ENCODE measurements around the gene FSTL5. TPM values are rescaled to one million over a fixed set of nuclear protein-coding genes. Genes with fewer than 3 reads are reported as not detected.
"Not testable (repeated sequence)": the region's sequence is repeated elsewhere in the genome, so short reads cannot be mapped to it uniquely, and the experiment has no call there.

The FSTL5 gene
- total RNA-seq, 2 experiments from 2014 or later: not detected

DNA sequence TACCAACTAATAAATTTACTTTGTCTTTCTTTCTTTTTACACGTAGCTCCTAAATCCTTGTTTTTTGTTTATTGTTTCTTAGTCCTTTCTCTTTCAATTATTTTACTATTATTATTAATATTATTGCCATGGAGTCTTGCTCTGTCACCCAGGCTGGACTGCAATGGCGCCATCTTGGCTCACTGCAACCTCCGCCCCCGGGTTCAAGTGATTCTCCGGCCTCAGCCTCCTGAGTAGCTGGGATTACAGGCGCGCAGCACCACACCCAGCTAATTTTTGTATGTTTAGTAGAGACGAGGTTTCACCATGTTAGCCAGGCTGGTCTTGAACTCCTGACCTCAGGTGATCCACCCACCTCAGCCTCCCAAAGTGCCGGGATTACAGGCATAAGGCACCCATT lies 405.4 kb downstream of the FSTL5 start:
- H3K9me3 Mint-ChIP-seq (ENCODE audit: low read depth); H3K36me3 Mint-ChIP-seq; H3K27me3 Mint-ChIP-seq; ATAC-seq; H3K4me3 Mint-ChIP-seq; DNase-seq; CTCF ChIA-PET; H3K27ac Mint-ChIP-seq; H3K4me1 Mint-ChIP-seq: not testable (repeated sequence)

DNA sequence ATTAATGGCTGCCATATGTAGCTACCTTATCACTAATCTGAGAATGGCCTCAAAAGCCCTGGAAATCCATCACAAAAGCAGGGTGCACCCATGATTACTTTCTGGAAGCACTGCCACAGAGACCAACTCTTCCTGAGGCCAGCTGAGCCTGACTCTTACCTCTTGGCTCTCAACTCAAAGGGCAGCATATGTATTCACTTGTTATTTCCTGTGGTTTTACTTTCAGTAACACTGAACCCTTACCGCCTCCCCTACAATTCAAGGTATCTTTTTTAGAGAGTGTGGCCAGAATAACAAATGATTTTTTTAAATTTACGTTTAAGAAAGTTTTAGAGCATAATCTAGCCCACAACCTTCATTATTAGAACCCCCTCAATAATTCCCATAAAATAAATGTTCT lies 434.9 kb downstream of the FSTL5 start:
- Mint-ChIP-seq H3K4me1 (no peaks in the 10 kb centered on the region), H3K9me3 (ENCODE audit: low read depth) (peaks cover 5% of the 10 kb centered on the region), H3K27me3 (no peaks in the 10 kb centered on the region), H3K27ac (no peak overlapping the region), H3K36me3 (no peaks in the 10 kb centered on the region), H3K4me3 (no peak overlapping the region)
- DNase-seq (no peak), ATAC-seq (no peak)
- CTCF ChIA-PET: no interaction called here

DNA sequence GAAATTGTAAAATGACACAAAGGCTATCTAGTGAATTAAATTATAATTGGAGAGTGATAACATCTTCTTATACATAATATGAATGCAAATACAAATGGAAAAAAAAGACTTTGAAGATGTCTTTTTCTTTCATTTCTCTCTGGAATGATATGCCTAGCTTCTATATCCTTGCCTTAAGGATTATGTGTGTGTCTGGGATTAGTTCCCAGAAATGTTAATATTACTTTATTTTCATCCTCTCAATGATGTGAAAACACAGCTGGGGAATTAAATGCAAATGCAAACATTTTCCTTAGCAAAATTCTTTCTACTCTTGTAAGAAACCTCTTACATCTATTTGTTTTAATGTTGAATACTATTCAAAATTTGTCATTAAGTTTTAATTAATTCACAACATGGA lies 441.9 kb downstream of the FSTL5 start:
- no peak for DNase-seq
- CTCF ChIA-PET: no interaction called here
- Mint-ChIP-seq H3K36me3 (no peaks in the 10 kb centered on the region), H3K9me3 (ENCODE audit: low read depth) (peaks cover 4% of the 10 kb centered on the region), H3K4me3 (no peak overlapping the region), H3K27ac (no peak overlapping the region), H3K4me1 (no peaks in the 10 kb centered on the region), H3K27me3 (no peaks in the 10 kb centered on the region)
- ATAC-seq: no peak

DNA sequence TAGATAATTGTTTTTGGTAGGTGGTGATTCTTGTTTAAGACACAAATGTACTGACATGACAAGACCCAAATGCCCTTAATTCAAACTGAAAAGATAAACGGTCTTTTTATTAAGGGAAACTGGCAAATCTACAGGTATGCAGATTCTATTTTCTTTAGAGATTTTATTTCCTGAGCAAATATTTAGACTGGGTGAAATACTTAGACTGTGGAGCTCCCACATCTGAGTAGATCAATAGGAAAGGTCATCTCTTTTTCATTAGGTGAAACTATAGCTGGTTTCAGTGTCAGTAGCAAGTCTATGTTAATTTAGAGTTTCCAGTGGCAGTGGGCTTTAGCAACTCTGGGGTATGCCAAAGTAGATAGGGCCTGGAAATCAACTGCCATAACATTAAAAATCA lies 446.7 kb downstream of the FSTL5 start:
- CTCF ChIA-PET: no interaction called here
- H3K27ac Mint-ChIP-seq: no peak overlapping the region
- no peaks in the 10 kb centered on the region for H3K27me3 Mint-ChIP-seq
- H3K4me1 Mint-ChIP-seq: no peaks in the 10 kb centered on the region
- no peak for ATAC-seq
- H3K4me3 Mint-ChIP-seq: no peak overlapping the region
- no peaks in the 10 kb centered on the region for H3K36me3 Mint-ChIP-seq
- DNase-seq: no peak
- H3K9me3 Mint-ChIP-seq (ENCODE audit: low read depth): peaks cover 9% of the 10 kb centered on the region

DNA sequence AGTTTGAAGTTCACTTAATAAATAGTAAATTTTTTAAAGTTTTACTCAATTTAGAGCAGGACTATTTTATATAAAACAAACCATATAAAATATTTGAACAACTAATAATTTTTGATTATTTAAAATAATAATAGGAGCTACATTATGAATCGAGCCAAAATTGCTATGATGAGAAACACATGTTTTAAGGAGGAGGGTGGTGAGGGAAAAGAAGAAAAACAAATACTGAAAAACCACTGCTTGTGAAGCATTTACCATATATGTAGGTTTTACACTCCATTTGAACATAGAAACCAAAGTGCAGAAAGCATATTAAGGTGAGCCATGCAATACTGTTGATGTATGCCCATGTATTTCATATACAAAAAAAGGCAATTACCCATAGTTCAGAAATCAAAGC lies 448.9 kb downstream of the FSTL5 start:
- H3K4me3 Mint-ChIP-seq: no peak overlapping the region
- DNase-seq (no peak), ATAC-seq (no peak)
- H3K4me1 Mint-ChIP-seq: no peaks in the 10 kb centered on the region
- no peak overlapping the region for H3K27ac Mint-ChIP-seq
- no peaks in the 10 kb centered on the region for H3K36me3 Mint-ChIP-seq
- H3K9me3 Mint-ChIP-seq (ENCODE audit: low read depth): peaks cover 7% of the 10 kb centered on the region
- H3K27me3 Mint-ChIP-seq: no peaks in the 10 kb centered on the region
- CTCF ChIA-PET: no interaction called here

DNA sequence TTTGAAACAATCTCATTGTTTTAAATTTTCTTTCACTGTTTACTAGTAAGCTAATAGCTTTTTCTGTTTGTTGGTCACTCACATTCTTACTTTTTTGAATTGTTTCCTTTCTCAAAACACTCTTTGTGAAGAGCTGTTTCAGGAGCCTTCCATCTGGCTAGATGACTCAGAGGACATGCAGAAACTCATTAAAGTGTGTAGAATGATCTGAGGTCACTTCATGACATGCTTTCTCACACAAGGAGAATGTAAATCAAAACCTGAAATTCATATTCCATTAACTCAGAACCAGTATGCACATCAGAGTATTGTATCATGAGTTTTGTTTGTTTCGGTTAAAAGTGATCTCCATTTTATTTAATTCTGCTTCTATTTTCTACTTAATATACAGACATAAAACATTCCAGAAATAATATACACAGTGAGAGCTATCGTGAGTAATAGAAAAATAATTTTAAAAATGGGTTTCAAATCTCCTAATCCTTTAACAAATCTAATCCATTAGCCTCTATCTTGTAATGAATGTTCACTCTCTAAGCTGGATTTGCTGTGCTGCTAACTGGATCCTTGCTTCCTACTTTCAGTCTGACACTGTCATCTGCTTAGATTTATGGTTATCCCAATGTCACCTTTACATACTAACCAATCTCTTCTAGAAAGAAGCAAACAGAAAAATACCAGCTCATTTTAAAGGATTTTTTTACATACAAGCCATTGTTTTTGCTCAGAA lies 449.6 kb downstream of the FSTL5 start:
- ATAC-seq: no peak
- H3K36me3 Mint-ChIP-seq: no peaks in the 10 kb centered on the region
- no peak for DNase-seq
- H3K4me3 Mint-ChIP-seq: no peak overlapping the region
- H3K4me1 Mint-ChIP-seq: no peaks in the 10 kb centered on the region
- H3K9me3 Mint-ChIP-seq (ENCODE audit: low read depth): peaks cover 5% of the 10 kb centered on the region
- H3K27ac Mint-ChIP-seq: no peak overlapping the region
- no peaks in the 10 kb centered on the region for H3K27me3 Mint-ChIP-seq
- CTCF ChIA-PET: no interaction called here

DNA sequence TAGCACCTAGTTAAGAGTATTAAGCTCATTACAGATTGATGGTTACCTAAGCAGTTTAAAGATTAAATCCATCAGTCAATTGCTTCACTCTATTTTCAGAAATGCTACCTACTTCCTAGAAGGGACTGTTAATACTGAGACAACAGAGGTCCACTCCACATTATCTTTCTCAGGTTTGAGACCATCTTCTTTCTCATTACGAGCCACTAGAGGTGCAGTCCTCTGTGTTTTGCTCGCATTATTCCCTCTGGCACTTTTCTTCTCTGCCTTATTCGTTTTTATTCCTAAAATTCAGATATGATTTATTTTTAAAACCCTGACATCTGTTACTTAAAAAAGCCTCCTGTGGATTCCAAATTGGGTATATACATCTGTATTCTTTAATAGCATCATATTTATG lies 459.1 kb downstream of the FSTL5 start:
- Mint-ChIP-seq H3K4me1 (no peaks in the 10 kb centered on the region), H3K36me3 (no peaks in the 10 kb centered on the region), H3K27me3 (no peaks in the 10 kb centered on the region), H3K9me3 (ENCODE audit: low read depth) (peaks cover 4% of the 10 kb centered on the region), H3K4me3 (no peak overlapping the region), H3K27ac (no peak overlapping the region)
- ATAC-seq (no peak), DNase-seq (no peak)
- CTCF ChIA-PET: no interaction called here

DNA sequence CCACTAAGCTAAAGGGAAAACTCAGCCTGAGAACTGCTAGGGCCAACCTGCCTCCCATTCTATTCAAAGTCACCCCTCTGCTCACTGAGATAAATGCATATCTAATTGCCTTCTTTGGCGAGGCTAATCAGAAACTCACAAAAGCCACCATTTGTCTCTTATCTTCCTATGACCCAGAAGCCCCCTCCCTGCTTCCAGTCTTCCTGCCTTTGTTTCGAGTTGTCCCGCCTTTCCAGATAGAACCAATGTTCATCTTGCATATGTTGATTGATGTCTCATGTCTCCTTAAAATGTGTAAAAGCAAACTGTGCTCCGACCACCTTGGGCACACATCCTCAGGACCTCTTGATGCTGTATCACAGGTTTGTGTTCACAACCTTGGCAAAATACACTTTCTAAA lies 459.8 kb downstream of the FSTL5 start:
- Mint-ChIP-seq H3K27ac (no peak overlapping the region), H3K4me3 (no peak overlapping the region), H3K9me3 (ENCODE audit: low read depth) (peaks cover 6% of the 10 kb centered on the region), H3K27me3 (no peaks in the 10 kb centered on the region), H3K4me1 (no peaks in the 10 kb centered on the region), H3K36me3 (no peaks in the 10 kb centered on the region)
- ATAC-seq: no peak
- CTCF ChIA-PET: no interaction called here
- no peak for DNase-seq

DNA sequence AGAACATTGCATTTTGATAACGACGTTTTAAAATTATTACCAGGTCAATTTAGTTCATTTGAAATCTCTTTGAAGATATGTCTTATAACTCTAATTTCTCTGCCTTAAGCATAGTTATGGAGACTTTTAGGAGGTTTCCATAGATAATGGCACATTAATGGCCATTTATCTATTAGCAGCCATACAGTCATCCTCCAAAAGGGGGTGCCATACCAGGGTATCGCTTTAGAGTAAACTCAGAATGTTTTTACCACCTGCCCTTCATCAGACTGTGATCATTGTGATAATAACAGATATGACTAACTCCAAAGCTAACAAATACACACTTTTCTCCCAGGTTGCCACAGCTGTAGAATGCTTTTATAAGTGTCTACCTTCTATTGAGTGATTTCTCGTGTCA lies 461.5 kb downstream of the FSTL5 start:
- Mint-ChIP-seq H3K9me3 (ENCODE audit: low read depth) (peaks cover 15% of the 10 kb centered on the region), H3K4me3 (no peak overlapping the region), H3K36me3 (no peaks in the 10 kb centered on the region), H3K4me1 (no peaks in the 10 kb centered on the region), H3K27ac (no peak overlapping the region), H3K27me3 (no peaks in the 10 kb centered on the region)
- DNase-seq: no peak
- ATAC-seq: no peak
- CTCF ChIA-PET: no interaction called here

DNA sequence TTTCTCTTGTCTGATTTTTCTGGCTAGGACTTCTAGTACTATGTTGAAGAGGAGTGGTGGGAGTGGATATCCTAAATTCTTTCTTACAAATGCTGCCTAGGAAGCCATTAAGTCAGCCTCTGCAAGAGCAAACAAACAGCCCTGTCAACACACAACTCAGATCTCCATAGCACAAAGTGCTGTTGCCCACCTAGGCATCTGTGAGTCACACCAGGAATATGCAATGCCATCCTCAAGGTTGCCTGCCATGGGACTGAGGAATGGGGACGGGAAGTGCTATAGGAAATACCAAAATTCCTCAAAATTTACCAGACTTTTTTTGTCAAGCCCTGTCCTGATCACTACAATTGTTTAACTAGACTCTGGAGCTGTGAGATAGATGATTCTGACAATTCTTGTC lies 466.9 kb downstream of the FSTL5 start:
- CTCF ChIA-PET: no interaction called here
- Mint-ChIP-seq H3K27me3 (no peaks in the 10 kb centered on the region), H3K4me3 (no peak overlapping the region), H3K27ac (no peak overlapping the region), H3K4me1 (no peaks in the 10 kb centered on the region), H3K36me3 (no peaks in the 10 kb centered on the region), H3K9me3 (ENCODE audit: low read depth) (peaks cover 17% of the 10 kb centered on the region)
- no peak for ATAC-seq
- no peak for DNase-seq

DNA sequence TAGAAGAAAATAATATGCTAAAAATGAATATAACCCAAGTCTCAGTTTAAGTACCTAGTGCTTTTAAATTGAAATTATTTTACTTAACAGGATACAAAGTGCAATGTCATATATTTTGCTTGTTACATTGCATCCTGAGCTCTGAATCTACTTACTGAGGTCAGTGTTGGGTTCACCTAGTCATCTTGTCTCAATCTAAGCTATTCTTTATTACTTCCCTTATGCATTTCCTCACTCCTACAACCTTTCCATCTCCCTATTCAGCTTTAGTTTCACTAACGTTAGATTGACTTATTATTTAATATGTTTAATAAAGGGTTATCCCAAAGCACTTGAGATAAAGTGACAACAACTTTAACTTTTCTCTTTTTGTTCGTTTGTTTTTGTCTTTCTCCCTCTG lies 483.7 kb downstream of the FSTL5 start:
- H3K4me1 Mint-ChIP-seq: no peaks in the 10 kb centered on the region
- H3K9me3 Mint-ChIP-seq (ENCODE audit: low read depth): no peaks in the 10 kb centered on the region
- no peak overlapping the region for H3K27ac Mint-ChIP-seq
- no peak overlapping the region for H3K4me3 Mint-ChIP-seq
- DNase-seq (no peak), ATAC-seq (no peak)
- no peaks in the 10 kb centered on the region for H3K36me3 Mint-ChIP-seq
- H3K27me3 Mint-ChIP-seq: no peaks in the 10 kb centered on the region
- CTCF ChIA-PET: no interaction called here

DNA sequence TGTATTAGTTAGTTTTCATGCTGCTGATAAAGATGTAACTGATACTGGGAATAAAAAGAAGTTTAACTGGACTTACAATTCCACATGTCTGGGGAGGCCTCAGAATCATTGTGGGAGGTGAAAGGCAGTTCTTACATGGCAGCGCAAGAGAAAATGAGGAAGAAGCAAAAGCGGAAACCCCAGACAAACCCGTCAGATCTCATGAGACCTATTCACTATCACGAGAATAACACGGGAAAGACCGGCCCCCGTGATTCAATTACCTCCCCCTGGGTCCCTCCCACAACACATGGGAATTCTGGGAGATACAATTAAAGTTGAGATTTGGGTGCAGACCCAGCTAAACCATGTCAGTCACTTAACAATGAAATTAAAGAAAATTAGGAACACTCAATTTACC lies 499.1 kb downstream of the FSTL5 start:
- no peak overlapping the region for H3K27ac Mint-ChIP-seq
- no peaks in the 10 kb centered on the region for H3K36me3 Mint-ChIP-seq
- H3K27me3 Mint-ChIP-seq: no peaks in the 10 kb centered on the region
- CTCF ChIA-PET: no interaction called here
- ATAC-seq: no peak
- peaks cover 15% of the 10 kb centered on the region for H3K9me3 Mint-ChIP-seq (ENCODE audit: low read depth)
- no peaks in the 10 kb centered on the region for H3K4me1 Mint-ChIP-seq
- H3K4me3 Mint-ChIP-seq: no peak overlapping the region
- DNase-seq: no peak

DNA sequence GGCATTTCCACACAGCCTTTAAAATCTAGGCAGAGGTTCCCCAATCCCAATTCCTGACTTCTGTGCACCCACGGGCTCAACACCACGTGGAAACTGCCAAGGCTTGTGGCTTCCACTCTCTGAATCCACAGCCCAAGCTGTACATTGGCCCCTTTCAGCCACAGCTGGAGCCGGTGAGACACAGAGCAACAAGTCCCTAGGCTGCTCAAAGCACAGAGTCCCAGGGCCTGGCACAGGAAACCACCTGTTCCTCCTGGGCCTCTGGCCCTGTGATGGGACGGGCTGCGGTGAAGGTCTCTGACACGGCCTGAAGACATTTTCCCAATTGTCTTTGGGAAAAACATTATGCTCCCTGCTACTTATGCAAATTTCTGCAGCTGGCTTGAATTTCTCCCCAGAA lies 500.0 kb downstream of the FSTL5 start:
- no peaks in the 10 kb centered on the region for H3K4me1 Mint-ChIP-seq
- ATAC-seq (no peak), DNase-seq (no peak)
- H3K4me3 Mint-ChIP-seq: no peak overlapping the region
- CTCF ChIA-PET: no interaction called here
- no peak overlapping the region for H3K27ac Mint-ChIP-seq
- no peaks in the 10 kb centered on the region for H3K36me3 Mint-ChIP-seq
- peaks cover 13% of the 10 kb centered on the region for H3K9me3 Mint-ChIP-seq (ENCODE audit: low read depth)
- H3K27me3 Mint-ChIP-seq: no peaks in the 10 kb centered on the region

DNA sequence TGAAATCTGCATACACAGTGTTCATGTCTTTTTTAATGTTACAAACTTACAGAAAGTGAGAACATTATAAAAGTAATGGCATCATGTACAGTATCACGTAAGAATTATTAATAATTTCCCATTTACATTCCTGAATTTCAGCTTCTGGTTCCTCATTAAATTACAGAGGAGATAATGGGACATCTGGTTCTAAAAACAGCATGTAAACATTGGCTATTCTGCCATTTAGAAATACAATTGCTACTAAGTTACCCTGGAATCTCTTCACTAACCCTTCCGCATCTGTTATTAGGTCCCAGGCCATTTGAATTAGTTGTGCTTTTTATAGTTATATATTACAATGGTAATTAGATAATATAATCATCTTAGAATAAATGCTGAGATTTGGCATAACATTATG lies 505.1 kb downstream of the FSTL5 start:
- Mint-ChIP-seq H3K4me3 (no peak overlapping the region), H3K27ac (no peak overlapping the region), H3K27me3 (no peaks in the 10 kb centered on the region), H3K36me3 (no peaks in the 10 kb centered on the region), H3K9me3 (ENCODE audit: low read depth) (peaks cover 7% of the 10 kb centered on the region), H3K4me1 (no peaks in the 10 kb centered on the region)
- DNase-seq (no peak), ATAC-seq (no peak)
- CTCF ChIA-PET: no interaction called here

DNA sequence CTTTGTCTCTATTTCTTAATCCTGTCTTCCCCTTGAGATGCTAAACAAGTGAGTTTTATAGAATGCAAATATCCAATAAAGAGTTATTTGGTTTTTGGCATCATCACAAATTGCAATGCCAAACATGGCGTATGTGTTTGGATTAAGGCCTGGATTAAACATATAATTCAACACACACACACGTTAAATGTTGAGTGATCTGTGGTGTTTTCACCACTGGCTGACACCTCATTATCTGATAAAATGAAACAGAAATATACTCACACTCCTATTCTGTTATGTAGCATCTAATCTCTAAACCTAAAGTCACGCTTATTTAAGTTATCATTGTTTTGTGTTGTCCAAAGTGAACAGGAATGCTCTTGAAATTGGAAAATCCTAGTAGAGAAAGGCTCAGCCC lies 506.2 kb downstream of the FSTL5 start:
- Mint-ChIP-seq H3K4me1 (no peaks in the 10 kb centered on the region), H3K9me3 (ENCODE audit: low read depth) (peaks cover 2% of the 10 kb centered on the region), H3K27ac (no peak overlapping the region), H3K4me3 (no peak overlapping the region), H3K36me3 (no peaks in the 10 kb centered on the region), H3K27me3 (no peaks in the 10 kb centered on the region)
- CTCF ChIA-PET: no interaction called here
- no peak for DNase-seq
- ATAC-seq: no peak

Measured in activated CD8-positive, alpha-beta memory T cell treated with anti-CD3 and anti-CD28 coated beads, Interleukin-2, amount 10 ng/mL, durations not matched to agents 7 days and 5 days (primary cell).